ENCODE results near the gene ASS1.

ASS1 gene

GRCh38 chr9:130437011-130437789, 7.6 kb upstream of the ASS1 start:
- Histone ChIP-seq H3K9me3 (ENCODE audit: control insufficient read depth, insufficient read depth, low read depth, low read length) (no peaks in the 10 kb centered on the region), H3K27ac (ENCODE audit: extremely low read depth, low read depth, low read length) (no peak overlapping the region), H3K36me3 (ENCODE audit: control insufficient read depth in 2 of 2, insufficient read depth in 1 of 2, low read length in 2 of 2) (no peaks in the 10 kb centered on the region), H3K4me3 (ENCODE audit: low read depth, low read length) (no peak overlapping the region), H3K4me1 (ENCODE audit: control insufficient read depth, insufficient read depth, low read length) (no peaks in the 10 kb centered on the region)
- POLR2A ChIA-PET = no interaction called here
- CTCF ChIA-PET = interaction anchor here (0.7 to 1.0 kb wide), 2 partner anchors 10 to 23 kb away, joined by 3 to 5 read pairs; no protein-coding TSS in a partner anchor
- TF ChIP-seq ZNF362 (tag by site-specific recombination; IDR thresholded peaks at IDR 0.05) (peak; percentile 49; the same call in 1 of the 2 replicates), ZNF266 (tag by site-specific recombination; IDR thresholded peaks at IDR 0.05; ENCODE audit: low read depth) (no peak), KLF8 (tag by site-specific recombination; IDR thresholded peaks at IDR 0.05) (no peak), YY1 (tag by site-specific recombination; IDR thresholded peaks at IDR 0.05) (no peak), ZNF670 (tag by site-specific recombination; IDR thresholded peaks at IDR 0.05; ENCODE audit: low read depth) (no peak), ZNF174 (tag by site-specific recombination; IDR thresholded peaks at IDR 0.05) (no peak), ZFHX2 (tag by site-specific recombination; conservative IDR thresholded peaks at IDR 0.05) (peak; percentile 57), ZNF157 (tag by site-specific recombination; IDR thresholded peaks at IDR 0.05) (no peak), ZNF175 (tag by site-specific recombination; IDR thresholded peaks at IDR 0.05) (no peak), ZNF704 (tag by site-specific recombination; IDR thresholded peaks at IDR 0.05) (no peak), ZNF433 (tag by site-specific recombination; IDR thresholded peaks at IDR 0.05; ENCODE audit: low read depth) (no peak), ZNF585B (tag by site-specific recombination; IDR thresholded peaks at IDR 0.05) (no peak), KLF1 (tag by site-specific recombination; IDR thresholded peaks at IDR 0.05) (0 out of 2 replicates have a peak, but pooled peaks have one; percentile 15), EGR2 (tag by site-specific recombination; IDR thresholded peaks at IDR 0.05; ENCODE audit: low read depth) (peak; percentile 13; the same call in 1 of the 2 replicates), ZSCAN23 (tag by site-specific recombination; IDR thresholded peaks at IDR 0.05) (no peak), ZBTB11 (tag by site-specific recombination; conservative IDR thresholded peaks at IDR 0.05; ENCODE audit: low read depth) (no peak), ZIC2 (tag by site-specific recombination; IDR thresholded peaks at IDR 0.05) (no peak), ZEB2 (tag by site-specific recombination; IDR thresholded peaks at IDR 0.05) (no peak), ZNF558 (tag by site-specific recombination; IDR thresholded peaks at IDR 0.05) (no peak)
- TF ChIP-seq, protein P1, sequence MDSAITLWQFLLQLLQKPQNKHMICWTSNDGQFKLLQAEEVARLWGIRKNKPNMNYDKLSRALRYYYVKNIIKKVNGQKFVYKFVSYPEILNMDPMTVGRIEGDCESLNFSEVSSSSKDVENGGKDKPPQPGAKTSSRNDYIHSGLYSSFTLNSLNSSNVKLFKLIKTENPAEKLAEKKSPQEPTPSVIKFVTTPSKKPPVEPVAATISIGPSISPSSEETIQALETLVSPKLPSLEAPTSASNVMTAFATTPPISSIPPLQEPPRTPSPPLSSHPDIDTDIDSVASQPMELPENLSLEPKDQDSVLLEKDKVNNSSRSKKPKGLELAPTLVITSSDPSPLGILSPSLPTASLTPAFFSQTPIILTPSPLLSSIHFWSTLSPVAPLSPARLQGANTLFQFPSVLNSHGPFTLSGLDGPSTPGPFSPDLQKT (IDR thresholded peaks at IDR 0.05; ENCODE audit: borderline replicate concordance, low read depth, low read length) = no peak
- TF ChIP-seq, protein P2, sequence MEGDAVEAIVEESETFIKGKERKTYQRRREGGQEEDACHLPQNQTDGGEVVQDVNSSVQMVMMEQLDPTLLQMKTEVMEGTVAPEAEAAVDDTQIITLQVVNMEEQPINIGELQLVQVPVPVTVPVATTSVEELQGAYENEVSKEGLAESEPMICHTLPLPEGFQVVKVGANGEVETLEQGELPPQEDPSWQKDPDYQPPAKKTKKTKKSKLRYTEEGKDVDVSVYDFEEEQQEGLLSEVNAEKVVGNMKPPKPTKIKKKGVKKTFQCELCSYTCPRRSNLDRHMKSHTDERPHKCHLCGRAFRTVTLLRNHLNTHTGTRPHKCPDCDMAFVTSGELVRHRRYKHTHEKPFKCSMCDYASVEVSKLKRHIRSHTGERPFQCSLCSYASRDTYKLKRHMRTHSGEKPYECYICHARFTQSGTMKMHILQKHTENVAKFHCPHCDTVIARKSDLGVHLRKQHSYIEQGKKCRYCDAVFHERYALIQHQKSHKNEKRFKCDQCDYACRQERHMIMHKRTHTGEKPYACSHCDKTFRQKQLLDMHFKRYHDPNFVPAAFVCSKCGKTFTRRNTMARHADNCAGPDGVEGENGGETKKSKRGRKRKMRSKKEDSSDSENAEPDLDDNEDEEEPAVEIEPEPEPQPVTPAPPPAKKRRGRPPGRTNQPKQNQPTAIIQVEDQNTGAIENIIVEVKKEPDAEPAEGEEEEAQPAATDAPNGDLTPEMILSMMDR (tag by site-specific recombination; IDR thresholded peaks at IDR 0.05) = no peak
- TF ChIP-seq, protein P3, sequence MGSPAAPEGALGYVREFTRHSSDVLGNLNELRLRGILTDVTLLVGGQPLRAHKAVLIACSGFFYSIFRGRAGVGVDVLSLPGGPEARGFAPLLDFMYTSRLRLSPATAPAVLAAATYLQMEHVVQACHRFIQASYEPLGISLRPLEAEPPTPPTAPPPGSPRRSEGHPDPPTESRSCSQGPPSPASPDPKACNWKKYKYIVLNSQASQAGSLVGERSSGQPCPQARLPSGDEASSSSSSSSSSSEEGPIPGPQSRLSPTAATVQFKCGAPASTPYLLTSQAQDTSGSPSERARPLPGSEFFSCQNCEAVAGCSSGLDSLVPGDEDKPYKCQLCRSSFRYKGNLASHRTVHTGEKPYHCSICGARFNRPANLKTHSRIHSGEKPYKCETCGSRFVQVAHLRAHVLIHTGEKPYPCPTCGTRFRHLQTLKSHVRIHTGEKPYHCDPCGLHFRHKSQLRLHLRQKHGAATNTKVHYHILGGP (tag by site-specific recombination; IDR thresholded peaks at IDR 0.05) = no peak
- TF ChIP-seq, protein P4, sequence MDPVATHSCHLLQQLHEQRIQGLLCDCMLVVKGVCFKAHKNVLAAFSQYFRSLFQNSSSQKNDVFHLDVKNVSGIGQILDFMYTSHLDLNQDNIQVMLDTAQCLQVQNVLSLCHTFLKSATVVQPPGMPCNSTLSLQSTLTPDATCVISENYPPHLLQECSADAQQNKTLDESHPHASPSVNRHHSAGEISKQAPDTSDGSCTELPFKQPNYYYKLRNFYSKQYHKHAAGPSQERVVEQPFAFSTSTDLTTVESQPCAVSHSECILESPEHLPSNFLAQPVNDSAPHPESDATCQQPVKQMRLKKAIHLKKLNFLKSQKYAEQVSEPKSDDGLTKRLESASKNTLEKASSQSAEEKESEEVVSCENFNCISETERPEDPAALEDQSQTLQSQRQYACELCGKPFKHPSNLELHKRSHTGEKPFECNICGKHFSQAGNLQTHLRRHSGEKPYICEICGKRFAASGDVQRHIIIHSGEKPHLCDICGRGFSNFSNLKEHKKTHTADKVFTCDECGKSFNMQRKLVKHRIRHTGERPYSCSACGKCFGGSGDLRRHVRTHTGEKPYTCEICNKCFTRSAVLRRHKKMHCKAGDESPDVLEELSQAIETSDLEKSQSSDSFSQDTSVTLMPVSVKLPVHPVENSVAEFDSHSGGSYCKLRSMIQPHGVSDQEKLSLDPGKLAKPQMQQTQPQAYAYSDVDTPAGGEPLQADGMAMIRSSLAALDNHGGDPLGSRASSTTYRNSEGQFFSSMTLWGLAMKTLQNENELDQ (tag by site-specific recombination; IDR thresholded peaks at IDR 0.05; ENCODE audit: low read depth) = no peak
